MCF 10A (cell line): ENCODE measurements around the gene STAT5A. TPM values are rescaled to one million over a fixed set of nuclear protein-coding genes. Genes with fewer than 3 reads are reported as not detected.

Experiments used
- BruUV-seq: library from RNA; stranded (reverse); fragments of 400-500 nt; replicated peaks from 2 replicates; lab custom pipeline; 2021; lab: Mats Ljungman, UMichigan
- CTCF ChIA-PET: fragments of 300-600 bp; sonication (Branson Sonifier 250); formaldehyde crosslinking; extraction: SDS; loops from one replicate; lab custom pipeline; 2021; ENCODE audit warnings: antibody characterized with exemption, inconsistent platforms; lab: Yijun Ruan, JAX
- POLR2A ChIA-PET: fragments of 300-600, 350-650 bp; sonication (Branson Sonifier 250); formaldehyde crosslinking; extraction: SDS; loops from one replicate; lab custom pipeline; 2020; ENCODE audit warnings: antibody characterized with exemption, inconsistent platforms; lab: Yijun Ruan, JAX
- DNase-seq: peaks from one replicate; pipeline ENCODE4 v3.0.0-alpha.2; 2018; ENCODE audit not compliant: unreplicated experiment
- H3K27ac Mint-ChIP-seq: one replicate; pipeline ENCODE4 v1.8.0; 2022; ENCODE audit warnings: mild to moderate bottlenecking, low read depth, mixed read lengths; ENCODE audit not compliant: unreplicated experiment
- H3K27me3 Mint-ChIP-seq: one replicate; pipeline ENCODE4 v1.8.0; 2022; ENCODE audit warnings: mixed read lengths; ENCODE audit not compliant: insufficient read depth, unreplicated experiment
- H3K36me3 Mint-ChIP-seq: one replicate; pipeline ENCODE4 v1.8.0; 2022; ENCODE audit warnings: mild to moderate bottlenecking, moderate library complexity, mixed read lengths; ENCODE audit not compliant: insufficient read depth, unreplicated experiment
- H3K4me1 Mint-ChIP-seq: one replicate; pipeline ENCODE4 v1.8.0; 2022; ENCODE audit warnings: mixed read lengths; ENCODE audit not compliant: insufficient read depth, unreplicated experiment
- H3K4me3 Mint-ChIP-seq: one replicate; pipeline ENCODE4 v1.8.0; 2022; ENCODE audit warnings: mild to moderate bottlenecking, moderate library complexity, mixed read lengths; ENCODE audit not compliant: unreplicated experiment
- H3K9me3 Mint-ChIP-seq: one replicate; pipeline ENCODE4 v1.8.0; 2022; ENCODE audit warnings: mixed read lengths; ENCODE audit not compliant: unreplicated experiment
- CTCF ChIP-seq: fragments of 200-600 bp; IDR thresholded peaks from one replicate; pipeline ENCODE4 v1.8.0; 2022; ENCODE audit warnings: antibody characterized with exemption, mild to moderate bottlenecking; ENCODE audit not compliant: unreplicated experiment
- intact Hi-C: fragments of 100-400 bp; cut with micrococcal nuclease; formaldehyde crosslinking; loops from 2 replicates; pipeline ENCODE4 v1.14.1; 2022
- total RNA-seq: library from RNA; stranded (reverse); gene quantifications from 2 replicates; pipeline ENCODE4 v1.2.3, GENCODE V29; 2022

The STAT5A gene
- total RNA-seq, 1 experiment from 2014 or later, result 1.0 TPM

GRCh38 chr17:42325026-42325425, 36.7 kb downstream of the STAT5A start:
- DNase-seq, result peak; percentile 92
- peak overlapping the region; percentile 78 for H3K27ac Mint-ChIP-seq
- no peak for TF ChIP-seq CTCF
- peaks cover 97% of the 10 kb centered on the region for H3K36me3 Mint-ChIP-seq
- no peaks in the 10 kb centered on the region for H3K9me3 Mint-ChIP-seq
- CTCF ChIA-PET, result interaction anchor here (0.7 to 2.4 kb wide), 7 partner anchors 8 to 193 kb away, joined by 3 to 25 read pairs (median 5); partner anchors contain the start of gene CAVIN1
- POLR2A ChIA-PET, result interaction anchor here (0.6 to 3.4 kb wide), 16 partner anchors 13 to 1839 kb away, joined by 3 to 26 read pairs (median 4); partner anchors contain the start of genes CAVIN1 and STAT3
- peaks cover 27% of the 10 kb centered on the region for H3K4me1 Mint-ChIP-seq
- no TSS peak for BruUV-seq
- no peaks in the 10 kb centered on the region for H3K27me3 Mint-ChIP-seq
- intact Hi-C loops, result no loop called here
- H3K4me3 Mint-ChIP-seq, result no peak overlapping the region

- H3K4me1 Mint-ChIP-seq, result peaks cover 24% of the 10 kb centered on the region
- no peaks in the 10 kb centered on the region for H3K9me3 Mint-ChIP-seq
- H3K27ac Mint-ChIP-seq, result peak overlapping the region; percentile 91
- no peaks in the 10 kb centered on the region for H3K27me3 Mint-ChIP-seq
- no peak for TF ChIP-seq CTCF
- intact Hi-C loops, result no loop called here
- DNase-seq, result peak; percentile 87
- peaks cover 98% of the 10 kb centered on the region for H3K36me3 Mint-ChIP-seq
- ChIA-PET CTCF (interaction anchor here (0.6 to 1.6 kb wide), 7 partner anchors 70 to 392 kb away, joined by 3 to 4 read pairs (median 3); no protein-coding TSS in a partner anchor), POLR2A (interaction anchor here (0.6 to 2.8 kb wide), 24 partner anchors 9 to 227 kb away, joined by 3 to 38 read pairs (median 4); partner anchors contain the start of genes CAVIN1 and STAT3)
- H3K4me3 Mint-ChIP-seq, result peak overlapping the region; percentile 58
- TSS peak; percentile 57 for BruUV-seq
Observed at GRCh38 chr17:42329025-42329976, 41.0 kb downstream of the STAT5A start.

GRCh38 chr17:42333053-42333452, 44.8 kb downstream of the STAT5A start:
- CTCF ChIA-PET, result interaction anchor here (1.4 kb wide), 1 partner anchor 9 kb away, joined by 3 read pairs; no protein-coding TSS in a partner anchor
- no peak for TF ChIP-seq CTCF
- POLR2A ChIA-PET, result interaction anchor here (1.1 kb wide), 1 partner anchor 88 kb away, joined by 3 read pairs; no protein-coding TSS in a partner anchor

GRCh38 chr17:42334677-42335076, 46.4 kb downstream of the STAT5A start:
- Mint-ChIP-seq H3K4me3 (no peak overlapping the region), H3K27ac (no peak overlapping the region), H3K4me1 (peaks cover 5% of the 10 kb centered on the region), H3K9me3 (no peaks in the 10 kb centered on the region), H3K27me3 (no peaks in the 10 kb centered on the region), H3K36me3 (peaks cover 89% of the 10 kb centered on the region)
- CTCF ChIA-PET, result interaction anchor here (0.6 to 1.6 kb wide), 5 partner anchors 15 to 138 kb away, joined by 3 to 4 read pairs (median 3); no protein-coding TSS in a partner anchor
- no peak for DNase-seq
- intact Hi-C loops, result no loop called here
- POLR2A ChIA-PET, result no interaction called here
- BruUV-seq, result no TSS peak
- no peak for TF ChIP-seq CTCF

More at GRCh38 chr17:42333053-42333452, 44.8 kb downstream of the STAT5A start:
- H3K27me3 Mint-ChIP-seq, result no peaks in the 10 kb centered on the region
- no peak overlapping the region for H3K4me3 Mint-ChIP-seq
- peaks cover 90% of the 10 kb centered on the region for H3K36me3 Mint-ChIP-seq
- peaks cover 18% of the 10 kb centered on the region for H3K4me1 Mint-ChIP-seq
- intact Hi-C loops, result no loop called here
- no peak overlapping the region for H3K27ac Mint-ChIP-seq
- no peak for DNase-seq
- H3K9me3 Mint-ChIP-seq, result no peaks in the 10 kb centered on the region
- BruUV-seq, result no TSS peak
